A549 (cell line): ENCODE results near the gene ANP32A. TPM values are rescaled to one million over a fixed set of nuclear protein-coding genes. Genes with fewer than 3 reads are reported as not detected.

Source experiments
- ATAC-seq, 2 experiments: fragments of 200-7000 bp in 1 of 2; fragments of >200 bp in 1 of 2; cut with Nextera tagmentation in 1 of 2; cut with Tn5 transposase in 1 of 2; 3 replicates each; pipeline versions ENCODE4 v1.8.0 to v1.9.1; 2018 to 2020; ENCODE audit warnings: mild to moderate bottlenecking in 1 of 2, moderate library complexity in 1 of 2
- CTCF ChIA-PET: fragments of 300-600 bp; sonication (Branson Sonifier 250); formaldehyde crosslinking; extraction: SDS; loops from one replicate; lab custom pipeline; 2021; ENCODE audit warnings: antibody characterized with exemption, inconsistent platforms; lab: Yijun Ruan, JAX
- POLR2A ChIA-PET: fragments of 350-600 bp; formaldehyde crosslinking; extraction: SDS; loops from one replicate; lab custom pipeline; 2021; ENCODE audit warnings: antibody characterized with exemption, inconsistent platforms; lab: Yijun Ruan, JAX
- DNase-seq, 2 experiments: peaks; one replicate each; pipeline versions ENCODE4 v3.0.0 to v3.0.0-alpha.2; 2011 to 2016; ENCODE audit warnings: low read depth in 1 of 2, low spot score in 1 of 2
- FAIRE-seq: peaks from 2 replicates; lab custom pipeline; 2011; peaks lifted over from hg19 to GRCh38; lab: Jason Lieb, UNC
- H3K27ac ChIP-seq, 2 experiments: fragments of >200 bp; sonication (Bioruptor Twin); formaldehyde crosslinking; 3 replicates each; pipeline ENCODE4 v1.5.1; 2016 to 2017
- H3K4me1 ChIP-seq: fragments of >200 bp; sonication (Bioruptor Twin); formaldehyde crosslinking; 3 replicates; pipeline ENCODE4 v1.6.1; 2016
- H3K4me2 ChIP-seq: fragments of >200 bp; sonication (Bioruptor Twin); formaldehyde crosslinking; 3 replicates; pipeline ENCODE4 v1.6.1; 2016
- H3K4me3 ChIP-seq: fragments of >200 bp; sonication (Bioruptor Twin); formaldehyde crosslinking; 3 replicates; pipeline ENCODE4 v1.5.1; 2016
- H3K9me3 ChIP-seq: fragments of >200 bp; sonication (Bioruptor Twin); formaldehyde crosslinking; 3 replicates; pipeline ENCODE4 v1.6.1; 2016
- BHLHE40 ChIP-seq: IDR thresholded peaks from 2 replicates; pipeline ENCODE4 v1.6.1; 2012; ENCODE audit warnings: low read depth, low read length, inconsistent platforms
- CBX2 ChIP-seq: fragments of 200-600 bp; sonication (generic); IDR thresholded peaks from 2 replicates; pipeline ENCODE4 v1.6.1; 2016; ENCODE audit warnings: low read depth, mild to moderate bottlenecking, borderline replicate concordance
- CBX8 ChIP-seq: fragments of 200-600 bp; sonication (generic); IDR thresholded peaks from 2 replicates; pipeline ENCODE4 v1.6.1; 2016
- CEBPB ChIP-seq, 2 experiments: fragments of >200 bp in 1 of 2; sonication (Bioruptor Twin) in 1 of 2; formaldehyde crosslinking in 1 of 2; IDR thresholded peaks; 2 replicates each; pipeline ENCODE4 v1.6.1; 2012 to 2016
- CHD2 ChIP-seq: fragments of 150-350 bp; IDR thresholded peaks from 2 replicates; pipeline ENCODE4 v1.6.1; 2014; ENCODE audit warnings: low read length; ENCODE audit not compliant: partially characterized antibody
- EHMT2 ChIP-seq: fragments of 200-600 bp; sonication (generic); IDR thresholded peaks from 2 replicates; pipeline ENCODE4 v1.6.1; 2016; ENCODE audit warnings: antibody characterized with exemption, low read depth, mild to moderate bottlenecking, moderate library complexity
- ELK1 ChIP-seq: fragments of 150-350 bp; IDR thresholded peaks from 2 replicates; pipeline ENCODE4 v1.6.1; 2014; ENCODE audit warnings: low read depth, mild to moderate bottlenecking, low read length
- HDAC2 ChIP-seq: fragments of 200-600 bp; sonication (generic); IDR thresholded peaks from 2 replicates; pipeline ENCODE4 v1.6.1; 2016
- HOXA7 ChIP-seq: fragments of 250-450 bp; sonication (Bioruptor Pico); IDR thresholded peaks from 2 replicates; pipeline ENCODE4 v1.5.0; 2020; ENCODE audit warnings: mild to moderate bottlenecking, moderate library complexity
- HOXB5 ChIP-seq: fragments of 250-450 bp; sonication (Bioruptor Pico); IDR thresholded peaks from 2 replicates; pipeline ENCODE4 v1.5.0; 2020; ENCODE audit warnings: mild to moderate bottlenecking, moderate library complexity
- JUNB ChIP-seq: fragments of >200 bp; sonication (Bioruptor Twin); formaldehyde crosslinking; IDR thresholded peaks from 2 replicates; pipeline ENCODE4 v1.6.1; 2016
- MAFK ChIP-seq: fragments of 450-650 bp; IDR thresholded peaks from 2 replicates; pipeline ENCODE4 v1.6.1; 2014; ENCODE audit not compliant: partially characterized antibody
- MAZ ChIP-seq: fragments of 150-350 bp; IDR thresholded peaks from 2 replicates; pipeline ENCODE4 v1.6.1; 2014; ENCODE audit warnings: antibody characterized with exemption, low read depth, low read length, borderline replicate concordance
- NR3C1 ChIP-seq: fragments of >200 bp; sonication (Bioruptor Twin); formaldehyde crosslinking; IDR thresholded peaks from 3 replicates; pipeline ENCODE4 v1.6.1; 2017
- PBX3 ChIP-seq: IDR thresholded peaks from 2 replicates; pipeline ENCODE4 v1.6.1; 2012
- POLR2A ChIP-seq: IDR thresholded peaks from 2 replicates; pipeline ENCODE4 v1.6.1; 2012; ENCODE audit warnings: mild to moderate bottlenecking, low read length
- POLR2AphosphoS2 ChIP-seq: conservative IDR thresholded peaks from 2 replicates; pipeline ENCODE4 v1.6.1; 2012; ENCODE audit warnings: low read length, improper control_type of control experiment, inconsistent platforms
- RARB ChIP-seq: fragments of 250-450 bp; sonication (Bioruptor Pico); IDR thresholded peaks from 2 replicates; pipeline ENCODE4 v1.8.0; 2021; ENCODE audit warnings: mild to moderate bottlenecking, moderate library complexity
- REST ChIP-seq: fragments of 200-600 bp; sonication (generic); IDR thresholded peaks from 2 replicates; pipeline ENCODE4 v1.6.1; 2016; ENCODE audit warnings: antibody characterized with exemption, mild to moderate bottlenecking, moderate library complexity
- RFX5 ChIP-seq: fragments of 450-650 bp; IDR thresholded peaks from 2 replicates; pipeline ENCODE4 v1.7.1; 2014; ENCODE audit warnings: antibody characterized with exemption, mild to moderate bottlenecking, moderate library complexity
- TFCP2L1 ChIP-seq: fragments of 250-450 bp; sonication (Bioruptor Pico); IDR thresholded peaks from 2 replicates; pipeline ENCODE4 v1.5.0; 2021; ENCODE audit warnings: mild to moderate bottlenecking
- ZFP36 ChIP-seq: fragments of 450-650 bp; IDR thresholded peaks from 2 replicates; pipeline ENCODE4 v1.6.1; 2014; ENCODE audit warnings: borderline replicate concordance; ENCODE audit not compliant: partially characterized antibody
- ZNF302 ChIP-seq: fragments of 250-450 bp; sonication (Bioruptor Pico); IDR thresholded peaks from 2 replicates; pipeline ENCODE4 v1.9.0; 2021; ENCODE audit warnings: inconsistent platforms, mild to moderate bottlenecking, moderate library complexity
- ZSCAN20 ChIP-seq: fragments of 250-450 bp; sonication (Bioruptor Pico); IDR thresholded peaks from 2 replicates; pipeline ENCODE4 v1.8.0; 2022; ENCODE audit warnings: mild to moderate bottlenecking, moderate library complexity
- WGBS: methylation state at CpG from one replicate; pipeline ENCODE4 v1.1.6; 2017; ENCODE audit errors: missing lambda C conversion rate; 5-methylcytosine and 5-hydroxymethylcytosine counted together
- polyA plus RNA-seq, 4 experiments: library from polyadenylated mRNA; depleted of rRNA in 3 of 4; stranded (reverse); fragments of >200 nt; fragmentation: RNase III in 1 of 4; extraction: RNeasy Plus Mini Kit Qiagen cat#74134 plus additional on column Dnase treatment in 1 of 4; gene quantifications; 2 replicates in 3 of 4; 3 replicates in 1 of 4; pipeline ENCODE4 v1.2.3, GENCODE V29; 2011 to 2017

Gene ANP32A
- polyA plus RNA-seq, 2 of the 4 experiments (the other 2 are of a cell fraction) = 208 to 354 TPM

- DNase-seq (no peak), ATAC-seq (no peak), FAIRE-seq (peak; percentile 13)
- CTCF ChIA-PET = no interaction called here
- H3K9me3 ChIP-seq = peaks cover 7% of the 10 kb centered on the region
- POLR2A ChIA-PET = no interaction called here
- no peak overlapping the region for H3K27ac ChIP-seq
- H3K4me2 ChIP-seq = no peak overlapping the region
- H3K4me3 ChIP-seq = no peak overlapping the region
- WGBS = 11% methylated on average over 1 of the region's 1 CpG
- no peaks in the 10 kb centered on the region for H3K4me1 ChIP-seq
- peak; percentile 89 for TF ChIP-seq CBX8
- TF ChIP-seq CBX2 = no peak
- TF ChIP-seq POLR2AphosphoS2 = no peak
These were observed 22.3 kb upstream of the ANP32A start for GRCh38 chr15:68842958-68843357.

- CTCF ChIA-PET = interaction anchor here (1.1 to 2.4 kb wide), 9 partner anchors 9 to 582 kb away, joined by 3 to 12 read pairs (median 4); no protein-coding TSS in a partner anchor
- Histone ChIP-seq H3K27ac (no peak overlapping the region), H3K4me2 (no peak overlapping the region), H3K9me3 (peaks cover 38% of the 10 kb centered on the region), H3K4me3 (no peak overlapping the region), H3K4me1 (no peaks in the 10 kb centered on the region)
- POLR2A ChIA-PET = no interaction called here
- no peak for DNase-seq
- no peak for FAIRE-seq
- WGBS = 55% methylated on average over 3 of the region's 3 CpGs
- no peak for ATAC-seq
- no peak for TF ChIP-seq JUNB
- no peak for TF ChIP-seq HOXB5
- TF ChIP-seq ZSCAN20 (CRISPR knock-in tag) = no peak
- no peak for TF ChIP-seq PBX3
- TF ChIP-seq RFX5 = no peak
- TF ChIP-seq ELK1 = no peak
- TF ChIP-seq CHD2 = no peak
- TF ChIP-seq BHLHE40 = no peak
- TF ChIP-seq, all 56 proteins: peak for 0
These were observed 13.7 kb upstream of the ANP32A start for GRCh38 chr15:68834346-68834745.

- Histone ChIP-seq H3K9me3 (peaks cover 37% of the 10 kb centered on the region), H3K4me1 (no peaks in the 10 kb centered on the region), H3K4me2 (no peak overlapping the region), H3K4me3 (no peak overlapping the region), H3K27ac (no peak overlapping the region)
- ChIA-PET POLR2A (no interaction called here), CTCF (interaction anchor here (1.1 to 2.4 kb wide), 11 partner anchors 8 to 581 kb away, joined by 3 to 12 read pairs (median 4); no protein-coding TSS in a partner anchor)
- FAIRE-seq (no peak), ATAC-seq (no peak), DNase-seq (no peak)
- TF ChIP-seq HOXB5 (no peak), EHMT2 (no peak), NR3C1 (no peak), BHLHE40 (no peak), MAFK (no peak), ZFP36 (no peak), HDAC2 (no peak), RARB (CRISPR knock-in tag) (no peak), MAZ (no peak), POLR2A (no peak), REST (no peak), HOXA7 (CRISPR knock-in tag) (no peak), ZNF302 (CRISPR knock-in tag) (no peak), POLR2AphosphoS2 (no peak), CEBPB (IDR thresholded peaks at IDR 0.05) (no peak), TFCP2L1 (no peak)
- 79% methylated on average over 10 of the region's 10 CpGs for WGBS
These were observed 13.1 kb upstream of the ANP32A start for GRCh38 chr15:68833700-68834331.
